GM21786 (cell line): ENCODE results near the gene NUP133.
"Not testable (repeated sequence)": the region's sequence is repeated elsewhere in the genome, so short reads cannot be mapped to it uniquely, and the experiment has no call there.

Experiments
- ATAC-seq: cut with Tn5 transposase; IDR thresholded peaks from one replicate; pipeline ENCODE4 v1.9.1; 2021; ENCODE audit not compliant: unreplicated experiment

Gene NUP133

DNA sequence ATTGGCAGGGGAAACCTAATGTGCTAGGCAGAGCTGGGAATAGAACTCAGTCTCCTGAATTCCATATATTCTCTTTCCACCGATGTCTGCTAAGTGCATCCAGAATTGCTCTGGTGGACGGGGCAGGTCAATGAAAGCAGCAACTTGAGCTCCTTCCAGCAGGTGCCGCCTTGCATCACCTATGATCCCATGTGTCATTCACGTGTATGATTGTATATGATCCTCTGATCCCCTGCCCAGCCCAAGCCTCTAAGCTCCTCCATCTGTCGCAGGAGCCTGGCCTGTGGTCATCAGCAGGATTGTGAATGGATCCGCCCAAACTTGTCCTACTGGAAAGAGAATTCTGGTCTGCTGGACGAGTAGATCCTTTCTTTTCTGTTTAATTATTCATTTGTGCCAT, 87.4 kb downstream of the NUP133 start:
- no peak for ATAC-seq

DNA sequence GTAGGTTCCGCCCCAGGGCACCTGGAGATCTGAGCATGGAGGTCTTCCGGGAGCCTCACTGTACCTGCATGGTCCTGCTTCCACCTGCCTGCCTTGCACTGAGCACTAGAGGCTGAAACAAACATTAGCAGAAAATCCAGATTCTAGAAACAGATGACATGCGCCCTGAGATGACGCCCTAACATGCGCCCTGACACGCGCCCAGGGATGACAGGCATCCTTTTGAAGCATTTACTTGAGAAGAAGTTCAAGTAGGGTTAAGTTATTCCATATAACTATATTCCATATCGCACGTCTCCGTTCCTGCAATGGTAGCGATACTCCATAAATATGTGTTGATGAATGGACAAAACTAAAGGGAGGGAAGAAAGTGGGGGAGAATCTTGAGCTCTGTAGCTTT, 87.9 kb downstream of the NUP133 start:
- ATAC-seq, result no peak

DNA sequence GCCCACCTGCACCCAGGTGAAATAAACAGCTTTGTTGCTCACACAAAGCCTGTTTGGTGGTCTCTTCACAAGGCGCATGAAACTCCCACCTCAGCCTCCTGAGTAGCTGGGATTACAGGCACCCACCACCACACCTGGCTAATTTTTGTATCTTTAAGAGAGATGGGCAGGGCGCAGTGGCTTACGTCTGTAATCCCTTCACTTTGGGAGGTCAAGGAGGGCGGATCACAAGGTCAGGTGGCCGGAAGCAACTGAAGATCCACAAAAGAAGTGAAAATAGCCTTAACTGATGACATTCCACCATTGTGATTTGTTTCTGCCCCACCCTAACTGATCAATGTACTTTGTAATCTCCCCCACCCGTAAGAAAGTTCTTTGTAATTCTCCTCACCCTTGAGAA, 89.6 kb downstream of the NUP133 start:
- ATAC-seq, result not testable (repeated sequence)

DNA sequence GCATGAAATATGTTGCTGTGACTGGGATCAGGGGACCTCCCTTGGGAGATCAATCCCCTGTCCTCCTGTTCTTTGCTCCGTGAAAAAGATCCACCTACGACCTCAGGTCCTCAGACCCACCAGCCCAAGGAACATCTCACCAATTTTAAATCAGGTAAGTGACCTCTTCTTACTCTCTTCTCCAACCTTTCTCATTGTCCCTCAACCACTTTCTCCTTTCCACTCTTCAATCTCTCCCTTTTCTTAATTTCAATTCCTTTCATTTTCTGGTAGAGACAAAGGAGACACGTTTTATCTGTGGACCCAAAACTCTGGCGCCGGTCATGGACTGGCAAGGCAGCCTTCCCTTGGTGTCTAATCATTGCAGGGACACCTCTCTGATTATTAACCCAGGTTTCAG, 95.3 kb downstream of the NUP133 start:
- ATAC-seq, result not testable (repeated sequence)

DNA sequence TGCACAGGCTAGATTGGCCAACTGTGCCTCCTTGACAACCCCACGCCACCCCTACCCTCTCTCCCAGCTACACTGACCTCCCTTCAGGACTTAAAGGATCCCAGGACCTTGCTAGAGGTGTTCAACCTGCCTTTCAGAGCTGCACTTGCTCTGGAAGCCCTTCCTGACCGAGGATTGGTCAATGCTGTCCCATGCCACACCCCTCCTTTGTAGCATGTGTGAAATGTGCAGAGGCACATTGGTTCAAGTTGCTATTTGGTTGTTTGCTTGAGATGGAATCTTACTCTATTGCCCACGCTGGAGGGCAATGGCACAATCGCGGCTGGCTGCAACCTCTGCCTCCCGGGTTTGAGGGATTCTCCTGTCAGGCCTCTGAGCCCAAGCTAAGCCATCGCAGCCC, 96.1 kb downstream of the NUP133 start:
- ATAC-seq, result no peak

DNA sequence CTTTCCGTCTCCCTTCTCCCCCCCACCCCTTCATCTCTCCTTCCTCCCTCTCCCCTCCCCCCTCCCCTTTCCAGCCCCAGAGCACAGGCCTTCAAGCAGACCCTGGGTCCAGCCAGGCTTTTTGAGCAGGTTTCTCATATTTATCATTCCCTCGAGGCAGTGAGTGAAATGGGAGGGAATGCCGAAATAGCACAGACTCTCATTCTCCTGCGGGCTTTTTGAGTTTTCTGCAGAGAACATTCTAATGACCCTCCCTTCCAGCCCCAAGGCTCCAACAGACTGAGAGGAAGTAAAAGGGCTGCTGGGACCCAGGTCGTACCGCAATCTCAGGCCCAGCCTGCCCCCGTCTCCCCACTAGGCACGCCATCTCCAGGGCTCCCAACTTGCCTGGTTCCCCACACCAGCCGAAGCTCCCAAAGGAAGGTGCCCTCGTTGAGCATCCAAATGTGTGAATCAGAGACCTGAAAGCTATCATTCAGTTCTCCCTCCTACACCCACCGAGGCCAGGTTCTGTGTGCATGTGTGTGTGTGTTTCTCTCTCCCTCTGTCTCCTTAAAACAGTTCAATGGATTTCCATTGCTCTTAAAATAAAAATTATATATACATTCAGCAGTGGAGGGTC, 96.6 kb downstream of the NUP133 start:
- ATAC-seq, result no peak

DNA sequence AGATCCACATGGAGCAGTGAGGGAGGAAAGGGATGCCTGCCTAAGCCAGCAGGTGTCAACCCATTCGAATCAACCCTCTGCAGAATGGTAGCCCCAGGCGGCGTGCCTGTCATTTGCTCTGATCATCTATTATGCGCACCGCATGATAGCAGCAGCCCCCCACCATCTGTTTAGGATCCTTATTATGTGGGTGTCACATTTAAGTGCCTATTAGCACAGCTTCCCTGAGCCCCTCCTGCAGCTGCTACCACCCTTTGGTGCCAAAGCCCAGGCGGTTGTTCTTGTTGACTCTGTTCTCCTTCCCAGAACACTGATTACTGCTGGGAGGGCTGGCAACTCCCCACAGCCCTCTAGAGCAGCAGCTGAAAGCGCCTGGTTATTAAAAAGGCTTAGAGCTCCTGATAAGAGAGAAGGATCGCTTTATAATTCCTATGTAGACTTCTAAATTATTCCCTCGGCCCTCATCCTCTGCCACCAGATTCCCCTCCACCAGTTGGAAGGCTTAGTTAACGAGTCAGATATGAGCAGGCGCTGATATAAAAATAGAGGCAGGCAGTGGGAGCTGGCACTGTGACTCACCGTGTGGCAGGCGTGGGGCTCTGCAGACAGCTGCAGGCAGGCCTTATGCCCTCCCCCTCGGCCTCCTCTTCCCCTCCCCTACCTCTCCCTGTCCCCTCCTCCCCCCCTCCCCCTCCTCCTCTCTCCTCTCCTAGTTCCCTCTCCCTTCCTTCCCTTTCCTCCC, 97.3 kb downstream of the NUP133 start:
- ATAC-seq, result no peak

DNA sequence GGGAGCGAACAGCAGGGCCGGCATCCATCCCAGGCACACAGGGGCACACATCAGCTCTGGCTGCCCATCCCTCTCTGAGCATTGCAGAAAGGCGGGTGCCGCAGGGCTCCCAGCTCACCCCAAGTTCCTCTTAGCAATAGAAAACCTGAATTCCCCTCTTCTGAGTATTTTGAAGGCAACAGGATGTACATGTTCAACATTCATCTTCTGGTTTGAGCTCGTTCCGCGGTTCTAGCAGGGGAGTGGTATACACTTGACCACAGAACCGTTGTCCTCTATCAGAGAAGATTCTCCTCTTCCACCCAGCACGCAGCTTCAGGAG, 97.8 kb downstream of the NUP133 start:
- ATAC-seq, result no peak

DNA sequence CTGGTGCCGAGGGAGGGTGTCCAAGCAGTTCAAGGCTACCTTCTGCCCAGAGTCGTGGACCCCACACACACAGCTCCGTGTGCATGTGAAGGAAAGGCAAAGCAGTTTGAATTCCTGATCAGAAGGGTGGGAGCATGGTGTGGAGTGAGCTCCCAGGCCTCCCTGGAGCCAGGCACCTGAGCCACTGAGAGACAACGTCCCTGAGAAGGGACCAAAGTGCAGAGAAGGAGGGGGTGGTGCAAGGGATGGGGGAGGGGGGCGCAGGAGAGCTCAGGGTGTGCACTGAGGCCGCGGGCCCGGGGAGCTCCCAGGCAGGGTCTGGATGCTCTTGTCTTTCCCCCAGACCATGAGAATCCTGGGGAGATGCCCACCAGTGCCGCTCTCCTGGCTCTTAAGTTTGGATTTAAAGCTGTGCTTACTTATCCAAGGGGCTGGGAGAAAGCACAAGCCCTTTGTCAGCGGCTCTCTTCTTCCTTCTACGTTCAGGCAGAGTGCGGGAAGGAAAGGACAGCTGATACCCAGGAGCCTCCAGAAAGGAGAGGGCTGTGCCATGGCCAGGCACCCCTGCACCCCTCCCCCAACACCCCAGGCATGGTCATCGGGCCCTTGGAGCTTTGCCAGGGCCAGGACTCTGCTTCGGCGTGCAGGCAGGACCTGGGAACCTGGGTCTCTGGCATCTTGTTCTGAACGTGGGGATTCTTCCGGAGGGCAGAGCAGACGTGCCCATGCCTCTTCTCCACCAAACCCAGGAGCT, 98.3 kb downstream of the NUP133 start:
- ATAC-seq, result no peak

DNA sequence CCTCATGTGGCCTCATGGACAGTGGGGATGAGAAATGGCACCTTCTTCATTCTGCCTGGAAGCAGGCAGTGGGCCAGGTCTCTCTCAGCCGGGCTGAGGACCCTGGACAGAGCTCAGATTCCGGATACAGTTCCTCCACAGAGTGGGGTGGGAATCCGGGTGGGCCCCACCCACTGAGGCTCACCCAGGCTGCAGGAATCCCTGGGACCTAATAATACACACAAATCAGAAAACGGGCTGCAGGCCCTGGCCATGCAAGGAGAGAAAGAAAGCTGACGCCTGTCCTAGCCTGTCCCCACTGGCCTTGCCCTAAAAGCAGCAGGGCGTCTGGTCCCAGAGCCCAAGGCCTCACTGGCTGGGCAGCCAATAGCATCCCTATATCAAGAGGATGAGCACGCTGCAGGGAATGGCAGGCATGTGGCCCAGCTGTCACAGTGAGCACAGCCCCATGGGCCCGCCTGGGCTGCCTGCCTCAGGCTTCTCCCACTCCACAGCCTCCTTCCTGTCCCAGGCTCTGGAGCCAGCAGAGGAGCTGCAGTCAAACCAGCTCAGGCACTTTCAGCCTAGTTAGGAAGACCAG, 99.6 kb downstream of the NUP133 start:
- no peak for ATAC-seq

DNA sequence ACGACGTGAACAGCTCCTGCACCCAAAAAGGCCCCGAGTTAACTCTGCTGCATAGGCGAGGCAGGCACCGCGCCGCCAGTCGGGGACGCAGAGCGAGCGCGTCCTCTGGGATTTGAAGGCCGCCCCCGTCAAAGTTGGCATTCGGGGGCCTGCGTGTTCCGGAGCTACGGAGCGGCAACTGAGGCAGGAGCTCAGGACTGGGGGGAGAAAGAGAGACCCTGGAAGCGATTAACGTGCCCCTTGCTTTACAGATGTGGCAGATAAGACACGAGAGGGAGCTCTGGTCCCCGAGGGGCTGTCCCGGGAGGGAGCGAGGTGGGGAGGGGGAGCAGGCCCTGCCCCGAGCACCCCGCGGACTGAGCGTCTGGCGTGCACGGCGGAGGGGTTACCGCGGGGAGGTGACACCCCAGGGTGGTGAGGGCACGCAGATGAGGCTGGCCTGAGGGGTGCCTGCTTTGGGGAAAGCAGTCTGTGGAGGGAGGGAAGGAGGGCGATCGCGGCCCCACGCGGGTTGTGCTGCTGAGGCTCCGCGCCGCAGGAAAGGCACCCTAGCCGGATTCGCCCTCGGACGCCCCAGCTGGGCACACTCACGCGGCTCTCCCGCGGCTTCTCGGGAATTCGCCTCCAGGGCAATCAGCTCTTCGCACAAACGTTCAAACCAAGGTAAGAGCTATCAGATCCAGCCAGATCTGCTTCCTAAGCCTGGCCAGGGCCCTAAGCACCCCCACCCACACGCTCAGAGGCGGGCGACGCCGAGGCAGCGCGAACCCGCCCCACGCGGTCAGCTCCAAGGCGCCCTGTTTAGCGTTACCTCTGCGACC, 100.7 kb downstream of the NUP133 start:
- no peak for ATAC-seq

DNA sequence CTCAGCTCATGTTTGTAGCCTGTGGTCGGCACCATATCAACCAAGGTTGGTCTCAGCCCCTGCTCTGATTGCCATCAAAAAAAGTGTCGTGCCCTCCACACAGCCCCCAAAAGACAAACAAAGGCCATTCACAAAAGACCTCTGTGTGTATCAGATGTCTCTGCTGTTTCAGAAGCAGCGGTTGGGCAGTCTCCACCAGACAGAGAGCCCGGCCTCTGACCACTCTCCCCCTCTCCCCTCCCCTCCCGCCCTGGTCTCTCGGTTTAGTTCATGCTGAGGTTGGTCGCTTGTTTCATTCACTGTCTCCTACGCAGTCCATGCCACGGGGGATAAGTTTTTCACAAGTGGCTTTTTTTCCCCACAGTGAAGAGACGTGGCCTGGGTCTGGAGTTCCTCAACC, 101.3 kb downstream of the NUP133 start:
- ATAC-seq, result no peak

DNA sequence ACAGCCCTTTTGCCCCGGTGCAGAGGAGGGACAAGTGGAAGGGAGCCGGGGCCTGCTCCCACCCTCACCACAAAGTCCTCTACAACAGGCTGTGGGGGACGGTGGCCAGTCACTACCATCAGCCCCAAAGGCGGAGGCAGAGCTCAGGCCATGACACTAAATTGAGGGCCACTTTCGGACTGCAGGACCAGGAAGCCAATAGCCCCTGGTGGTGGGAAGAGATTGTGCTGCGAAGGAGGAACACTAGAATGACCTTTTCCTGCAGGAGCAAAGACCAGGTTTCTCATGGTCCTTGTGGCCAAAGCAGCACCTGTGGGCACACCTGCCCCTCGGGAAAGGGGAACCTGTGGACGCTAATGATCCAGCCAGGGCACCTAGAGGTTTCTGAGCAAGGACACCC, 104.6 kb downstream of the NUP133 start:
- no peak for ATAC-seq

DNA sequence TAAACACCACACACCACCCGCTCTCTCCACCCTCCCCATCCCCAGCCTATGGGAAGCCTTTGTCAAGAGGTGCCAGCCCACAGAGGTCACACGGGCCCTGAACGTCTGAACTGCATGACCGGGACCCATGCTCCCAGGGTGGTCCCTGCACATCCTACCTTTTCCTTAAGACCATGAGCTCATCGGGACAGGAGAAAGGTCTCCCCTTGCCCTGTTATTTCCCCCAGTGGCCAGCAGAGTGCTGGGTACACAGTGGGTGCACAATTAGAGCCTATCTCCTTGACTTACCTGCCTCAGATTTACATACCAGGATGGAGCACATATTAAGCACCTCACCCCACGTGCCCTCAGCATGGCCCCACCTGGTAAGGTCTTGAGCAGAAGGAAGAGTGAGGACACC, 105.1 kb downstream of the NUP133 start:
- no peak for ATAC-seq

DNA sequence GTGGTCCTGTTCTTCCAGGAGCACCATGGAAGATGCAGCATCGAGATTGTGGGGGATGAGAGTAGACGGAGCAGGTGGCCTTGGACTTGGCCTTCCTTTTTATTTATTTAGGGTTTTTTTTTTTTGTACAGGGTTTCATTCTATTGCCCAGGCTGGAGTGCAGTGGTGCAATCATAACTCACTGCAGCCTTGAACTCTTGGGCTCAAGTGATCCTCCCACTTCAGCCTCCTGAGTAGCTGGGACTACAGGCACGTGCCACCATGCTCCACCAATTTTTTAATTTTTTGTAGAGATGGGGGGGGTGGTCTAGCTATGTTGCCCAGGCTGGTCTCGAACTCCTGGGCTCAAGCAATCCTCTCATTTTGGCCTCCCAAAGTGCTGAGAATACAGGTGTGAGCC, 105.8 kb downstream of the NUP133 start:
- ATAC-seq, result not testable (repeated sequence)

DNA sequence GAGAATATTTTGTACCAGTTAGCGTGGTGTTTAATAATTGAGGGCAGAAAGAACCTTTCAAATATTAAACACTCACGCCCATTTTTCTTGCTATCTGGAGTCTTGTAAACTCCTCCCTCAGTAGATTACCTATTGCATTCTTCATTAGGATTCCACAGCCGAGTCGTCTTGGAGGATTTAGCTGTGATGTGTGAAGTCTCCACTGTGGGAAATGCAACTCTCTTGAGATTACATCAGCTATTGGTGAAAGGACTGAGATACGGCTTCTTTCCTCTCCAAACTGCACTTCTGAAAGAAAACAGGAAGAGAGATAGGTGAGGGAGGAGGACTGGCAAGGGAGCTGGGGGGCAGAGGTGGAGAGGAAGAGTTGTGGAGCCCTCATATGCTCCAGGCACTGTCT, 110.4 kb downstream of the NUP133 start:
- no peak for ATAC-seq

DNA sequence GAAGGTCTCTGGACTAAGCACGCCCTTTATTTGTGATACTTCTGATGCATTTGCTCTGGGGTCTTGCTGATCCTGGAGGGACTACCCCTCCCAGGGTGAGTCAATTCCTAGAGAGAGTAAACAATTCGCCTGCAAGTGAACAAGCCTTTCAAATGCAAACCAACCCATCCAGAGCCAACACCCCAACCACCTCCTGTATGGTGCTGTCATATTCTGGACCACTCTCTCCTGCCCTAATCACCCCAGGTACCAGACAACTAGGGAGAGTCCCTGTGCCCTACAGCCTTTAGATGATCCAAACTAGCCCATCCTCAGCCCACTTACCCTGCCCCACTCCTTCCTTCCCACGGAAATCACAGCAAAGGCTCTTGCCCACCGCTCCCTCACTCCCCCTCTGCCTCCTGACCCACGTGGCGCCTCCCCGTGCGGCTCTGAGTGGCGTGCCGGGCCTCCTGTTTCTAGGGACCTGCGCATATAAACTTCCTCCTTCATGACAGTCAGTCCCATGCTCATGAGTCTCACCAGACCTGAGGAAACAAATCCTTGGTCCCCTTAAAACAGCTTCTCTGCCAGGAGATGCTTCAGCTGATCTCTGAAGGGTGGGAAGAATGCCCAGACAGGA, 111.4 kb downstream of the NUP133 start:
- ATAC-seq, result no peak

DNA sequence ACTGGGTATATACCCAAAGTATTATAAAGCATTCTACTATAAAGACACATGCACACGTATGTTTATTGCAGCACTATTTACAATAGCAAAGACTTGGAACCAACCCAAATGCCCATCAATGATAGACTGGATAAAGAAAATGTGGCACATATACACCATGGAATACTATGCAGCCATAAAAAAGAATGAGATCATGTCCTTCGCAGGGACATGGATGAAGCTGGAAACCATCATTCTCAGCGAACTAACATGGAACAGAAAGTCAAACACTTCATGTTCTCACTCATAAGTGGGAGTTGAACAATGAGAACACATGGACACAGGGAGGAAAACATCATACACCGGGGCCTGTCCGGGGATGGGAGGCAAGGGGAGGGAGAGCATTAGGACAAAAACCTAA, 113.6 kb downstream of the NUP133 start:
- ATAC-seq, result not testable (repeated sequence)

DNA sequence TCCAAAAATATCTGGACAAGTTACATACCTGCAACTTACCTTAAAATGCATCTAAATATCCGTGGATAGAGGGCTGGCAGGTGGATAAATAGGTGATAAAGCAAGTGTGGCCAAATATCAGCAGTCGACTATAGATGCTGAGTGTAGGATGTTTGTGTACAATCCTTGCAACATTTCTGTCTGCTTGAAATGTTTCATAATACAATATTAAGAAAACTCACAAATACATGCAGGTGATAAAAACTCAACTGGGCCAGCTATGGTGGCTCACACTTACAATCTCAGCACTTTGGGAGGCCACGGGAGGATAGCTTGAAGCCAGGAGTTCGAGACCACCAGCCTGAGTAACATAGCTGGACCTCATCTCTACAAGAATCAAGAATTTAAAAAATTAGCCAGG, 115.2 kb downstream of the NUP133 start:
- ATAC-seq, result no peak
